GM19452 (cell line): ENCODE results near the gene OR2F1.

Source experiments
- ATAC-seq: cut with Tn5 transposase; IDR thresholded peaks from one replicate; pipeline ENCODE4 v1.9.1; 2021; ENCODE audit not compliant: unreplicated experiment

OR2F1 gene

GRCh38 chr7:143953421-143953820 lies 1.2 kb upstream of the OR2F1 start:
- no peak for ATAC-seq

DNA sequence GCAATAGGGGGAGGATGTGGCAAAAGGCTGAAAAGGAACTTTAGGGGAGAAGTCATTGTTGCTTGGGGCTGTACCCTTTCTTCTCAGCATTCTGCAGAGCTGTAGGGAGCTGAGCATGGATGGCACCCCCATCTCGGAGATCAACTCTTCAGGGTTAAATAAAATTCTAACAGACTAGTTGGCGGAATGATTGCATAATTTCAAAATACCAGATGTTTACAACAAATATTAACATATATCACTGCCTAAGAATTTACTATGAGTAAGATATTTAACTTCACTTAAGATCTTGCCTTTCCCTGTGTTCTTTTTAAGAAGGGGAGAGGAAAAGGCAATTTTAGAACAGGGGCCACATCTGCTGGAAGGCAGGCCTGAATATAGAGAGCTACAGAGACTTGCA lies 509 bp upstream of the OR2F1 start:
- ATAC-seq: no peak

DNA sequence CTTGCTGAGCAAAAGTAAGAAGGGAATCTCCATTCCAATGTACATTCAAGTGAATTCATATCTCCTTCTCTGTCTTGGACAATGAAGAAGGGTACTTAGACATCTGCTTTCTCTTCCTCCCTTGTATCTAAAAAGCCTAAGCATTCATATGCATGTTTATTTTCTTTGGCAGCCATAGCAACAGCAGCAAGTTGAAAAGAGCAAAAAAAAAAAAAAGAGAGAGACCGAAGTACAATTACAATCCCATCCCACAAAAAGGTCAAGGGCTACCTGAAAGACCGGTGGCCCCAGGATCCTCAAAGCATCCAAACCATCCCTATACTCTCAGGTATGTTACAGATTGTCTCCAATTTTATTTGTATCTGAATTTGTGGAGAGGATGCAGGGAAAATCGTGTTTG lies 4.1 kb downstream of the OR2F1 start:
- ATAC-seq: no peak

DNA sequence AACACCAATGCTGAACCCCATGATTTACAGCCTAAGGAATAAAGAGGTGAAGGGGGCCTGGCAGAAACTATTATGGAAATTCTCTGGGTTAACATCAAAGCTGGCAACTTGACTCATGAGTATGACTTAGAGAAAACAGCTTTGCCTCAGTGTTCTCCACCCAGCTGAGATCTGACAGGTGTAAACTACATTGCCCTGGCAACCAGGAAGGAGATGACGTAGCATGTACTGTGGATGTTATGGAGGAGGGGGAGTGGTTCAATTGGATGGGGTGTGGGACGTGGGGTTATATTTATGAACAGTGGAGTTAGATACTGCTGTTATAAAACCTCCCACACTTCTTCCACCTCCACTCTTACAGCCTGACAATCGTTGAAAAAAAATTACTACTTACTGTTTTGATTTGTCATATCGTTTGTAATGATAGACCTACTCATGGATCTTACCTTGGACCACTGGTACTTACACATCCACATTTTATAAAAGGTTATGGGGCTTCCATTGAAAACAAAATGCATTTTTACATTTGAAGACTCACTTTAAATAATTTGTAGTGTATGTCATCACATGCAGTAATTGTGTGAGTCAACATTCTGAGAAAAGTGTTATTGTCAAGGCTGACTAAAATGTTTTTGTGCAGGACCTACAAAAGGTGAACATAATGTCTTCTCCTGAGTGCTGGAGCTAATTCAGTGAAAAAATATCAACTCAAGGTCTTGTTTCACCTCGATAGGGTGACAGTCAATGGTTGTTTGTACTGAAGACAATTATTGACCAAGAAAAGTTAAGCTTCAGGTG lies 6.4 kb downstream of the OR2F1 start:
- no peak for ATAC-seq

GRCh38 chr7:143965280-143965679 lies 10.6 kb downstream of the OR2F1 start:
- ATAC-seq: no peak

DNA sequence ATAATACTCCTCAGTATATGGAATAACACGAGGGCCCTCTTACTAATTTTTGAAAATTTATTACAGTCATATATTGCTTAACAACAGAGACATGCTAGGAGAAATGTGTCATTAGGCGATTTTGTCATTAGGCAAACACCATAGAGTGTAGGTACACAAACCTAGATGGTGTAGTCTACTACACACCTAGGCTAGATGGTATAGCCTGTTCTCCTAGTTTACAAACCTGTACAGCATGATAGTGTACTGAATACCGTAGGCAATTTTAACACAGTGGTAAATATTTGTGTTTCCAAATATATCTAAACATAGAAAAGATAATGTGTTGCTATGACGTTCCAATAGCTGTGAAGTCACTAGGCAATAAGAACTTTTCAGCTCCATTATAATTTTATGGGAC lies 12.8 kb downstream of the OR2F1 start:
- no peak for ATAC-seq

GRCh38 chr7:143973870-143974416 lies 19.3 kb downstream of the OR2F1 start:
- ATAC-seq: no peak

DNA sequence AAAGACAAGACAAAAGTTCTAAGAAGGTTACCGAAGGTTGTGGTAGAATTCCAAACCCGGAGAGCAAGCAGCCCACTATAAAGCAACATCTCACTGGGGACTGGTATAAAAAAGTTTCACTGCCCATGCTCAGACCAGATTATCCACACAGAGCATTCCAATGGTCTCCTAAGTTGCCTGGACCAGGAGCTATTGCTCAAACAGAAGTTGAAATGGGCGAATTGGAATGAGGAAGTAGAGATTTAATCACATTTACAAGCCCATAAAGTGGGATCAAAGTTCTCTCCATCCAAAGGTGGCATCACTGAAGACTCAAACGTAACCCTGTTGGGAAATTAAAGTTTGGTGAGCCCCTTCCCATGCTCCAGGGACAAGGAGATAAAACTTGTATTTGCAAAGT lies 19.8 kb downstream of the OR2F1 start:
- ATAC-seq: no peak

- ATAC-seq: no peak
Measured at GRCh38 chr7:143975617-143976016, 21.0 kb downstream of the OR2F1 start.

GRCh38 chr7:143978585-143978984 lies 23.9 kb downstream of the OR2F1 start:
- ATAC-seq: no peak

DNA sequence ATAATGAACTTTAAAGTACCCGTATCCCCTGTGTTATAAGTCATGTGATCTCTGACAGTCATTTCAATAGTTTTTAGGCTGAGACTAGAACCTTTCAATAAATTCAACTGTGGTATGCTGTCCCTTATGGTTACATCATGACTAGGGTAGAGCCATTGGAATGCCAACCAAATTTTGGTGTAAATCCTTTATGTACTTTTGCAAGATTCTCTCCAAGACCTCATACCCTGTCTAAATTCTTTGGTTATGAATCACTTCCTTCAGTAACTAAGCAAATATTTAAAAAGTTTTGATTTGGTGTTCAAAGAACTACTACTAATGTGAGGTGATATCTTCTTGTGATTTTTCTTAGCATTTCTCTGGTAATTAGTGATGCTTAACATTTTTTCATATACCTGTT lies 24.7 kb downstream of the OR2F1 start:
- no peak for ATAC-seq

GRCh38 chr7:143979998-143980397 lies 25.4 kb downstream of the OR2F1 start:
- ATAC-seq: no peak

- ATAC-seq: no peak
Measured at GRCh38 chr7:143980746-143981510, 26.3 kb downstream of the OR2F1 start.

GRCh38 chr7:143983960-143984359 lies 29.3 kb downstream of the OR2F1 start:
- no peak for ATAC-seq

GRCh38 chr7:143987513-143987912 lies 32.9 kb downstream of the OR2F1 start:
- ATAC-seq: no peak

GRCh38 chr7:143988976-143989745 lies 34.5 kb downstream of the OR2F1 start:
- ATAC-seq: no peak

DNA sequence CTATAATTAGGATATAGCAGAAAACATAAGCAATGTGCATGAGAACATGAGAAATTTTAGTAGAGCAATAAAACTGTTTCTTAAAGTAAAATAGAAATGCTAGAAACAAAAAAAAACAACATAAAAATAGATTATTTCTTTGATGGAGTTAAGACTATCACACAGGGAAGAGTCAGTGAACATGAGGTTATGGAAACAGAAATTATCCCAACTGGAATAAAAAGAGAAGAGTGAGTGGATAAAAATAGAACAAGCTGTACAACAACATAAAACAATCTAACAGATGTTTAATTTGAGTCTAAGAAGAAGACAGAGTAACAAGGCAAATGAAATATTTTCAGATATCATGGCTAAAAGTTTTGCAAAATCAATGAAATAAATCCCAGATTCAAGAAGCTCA lies 38.0 kb downstream of the OR2F1 start:
- no peak for ATAC-seq

DNA sequence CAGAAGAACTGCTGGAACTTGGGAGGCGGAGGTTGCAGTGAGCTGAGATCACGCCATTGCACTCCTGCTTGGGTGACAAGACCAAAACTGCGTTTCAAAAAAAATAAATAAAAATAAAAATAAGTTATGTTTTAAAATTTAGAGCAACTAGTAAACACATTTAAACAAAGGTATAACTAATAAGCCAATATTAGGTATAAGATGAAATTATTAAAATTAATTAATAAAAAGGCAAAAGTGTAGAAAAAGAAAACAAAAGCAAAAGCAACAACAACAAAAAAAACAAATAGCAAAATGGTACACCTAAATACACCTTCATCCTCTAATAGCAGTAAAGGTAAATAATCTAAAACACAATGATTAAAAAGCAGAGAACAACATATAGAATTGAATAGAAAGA lies 39.3 kb downstream of the OR2F1 start:
- ATAC-seq: no peak

GRCh38 chr7:144000020-144000419 lies 45.4 kb downstream of the OR2F1 start, which contains the start of gene OR6B1:
TSS of gene OR6B1 (plus strand) at chr7:144000320. CDS start at chr7:144003997, 3,677 bp downstream.
- ATAC-seq: no peak

DNA sequence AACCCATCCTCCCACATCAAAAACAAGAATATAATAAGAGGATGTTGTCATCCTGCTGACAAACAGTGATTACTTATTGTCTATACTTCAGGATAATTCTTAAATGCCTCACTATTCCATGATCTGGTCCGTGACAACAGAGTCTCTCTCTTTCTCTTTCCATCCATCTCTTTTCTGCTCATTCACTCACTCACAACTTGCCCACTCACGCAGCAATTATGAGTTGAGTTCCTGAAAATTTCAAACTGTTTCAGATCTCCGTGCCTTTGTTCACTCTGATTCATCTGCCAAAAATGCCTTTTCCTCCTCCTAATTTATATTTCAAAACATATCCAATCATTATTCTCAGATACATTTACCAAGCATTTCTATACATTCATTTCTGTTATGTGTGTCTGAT lies 46.9 kb downstream of the OR2F1 start:
- ATAC-seq: no peak

- ATAC-seq: no peak
Measured at GRCh38 chr7:144004703-144005102, 50.1 kb downstream of the OR2F1 start.
